H1 (cell line): Measurements from ENCODE around the gene EFHB. TPM values are rescaled to one million over a fixed set of nuclear protein-coding genes. Genes with fewer than 3 reads are reported as not detected.

Experiments used
- EGR1 ChIP-seq: IDR thresholded peaks from 2 replicates; pipeline ENCODE4 v1.6.1; 2011; ENCODE audit warnings: low read depth, low read length, borderline replicate concordance
- polyA plus RNA-seq, 7 experiments: library from polyadenylated mRNA; depleted of rRNA in 3 of 7; stranded (reverse) in 5 of 7; unstranded in 2 of 7; fragments of >200 nt in 5 of 7; fragments of 200-250 nt in 2 of 7; gene quantifications; 1 replicate in 5 of 7; 2 replicates in 1 of 7; 4 replicates in 1 of 7; pipeline versions ENCODE4 v1.2.1 to v1.2.3, GENCODE V29; 2011 to 2013; ENCODE audit warnings: missing spikeins in 2 of 7, mixed read lengths in 2 of 7
- total RNA-seq: library from RNA; stranded (reverse); fragmentation: NEBNext Ultra II Directional; extraction: Animal tissue kit (Norgen Biotek cat#: 25700); gene quantifications from 2 replicates; pipeline ENCODE4 v1.2.1, GENCODE V29; 2021
- TF ChIP-seq, protein P1 (sequence below): fragments of 300-600 bp; sonication (generic); IDR thresholded peaks from 2 replicates; pipeline ENCODE4 v1.7.1; 2012; ENCODE audit warnings: low read length, moderate library complexity, mild to moderate bottlenecking, inconsistent platforms; ENCODE audit not compliant: insufficient replicate concordance

The EFHB gene
- total and polyA plus RNA-seq, 2 of the 8 experiments (the other 6 are each of a cell fraction or from before 2014, with no cell fraction given), result 0.12 to 1.3 TPM

DNA sequence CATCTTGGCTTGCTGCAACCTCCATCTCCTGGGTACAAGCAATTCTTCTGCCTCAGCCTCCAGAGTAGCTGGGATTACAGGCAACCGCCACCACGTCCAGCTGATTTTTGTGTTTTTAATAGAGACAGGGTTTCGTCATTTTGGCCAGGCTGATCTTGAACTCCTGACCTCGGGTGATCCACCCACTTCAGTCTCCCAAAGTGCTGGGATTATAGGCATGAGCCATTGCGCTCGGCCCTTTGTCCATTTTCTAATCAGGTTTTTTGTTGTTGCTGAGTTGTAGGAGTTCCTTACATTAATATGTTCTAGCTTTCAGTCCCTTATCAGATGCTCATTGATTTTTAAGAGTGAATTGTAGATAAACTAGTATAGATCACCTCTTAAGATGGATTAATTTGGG lies 33.2 kb upstream of the EFHB start (continued):
- TF ChIP-seq, protein P1, sequence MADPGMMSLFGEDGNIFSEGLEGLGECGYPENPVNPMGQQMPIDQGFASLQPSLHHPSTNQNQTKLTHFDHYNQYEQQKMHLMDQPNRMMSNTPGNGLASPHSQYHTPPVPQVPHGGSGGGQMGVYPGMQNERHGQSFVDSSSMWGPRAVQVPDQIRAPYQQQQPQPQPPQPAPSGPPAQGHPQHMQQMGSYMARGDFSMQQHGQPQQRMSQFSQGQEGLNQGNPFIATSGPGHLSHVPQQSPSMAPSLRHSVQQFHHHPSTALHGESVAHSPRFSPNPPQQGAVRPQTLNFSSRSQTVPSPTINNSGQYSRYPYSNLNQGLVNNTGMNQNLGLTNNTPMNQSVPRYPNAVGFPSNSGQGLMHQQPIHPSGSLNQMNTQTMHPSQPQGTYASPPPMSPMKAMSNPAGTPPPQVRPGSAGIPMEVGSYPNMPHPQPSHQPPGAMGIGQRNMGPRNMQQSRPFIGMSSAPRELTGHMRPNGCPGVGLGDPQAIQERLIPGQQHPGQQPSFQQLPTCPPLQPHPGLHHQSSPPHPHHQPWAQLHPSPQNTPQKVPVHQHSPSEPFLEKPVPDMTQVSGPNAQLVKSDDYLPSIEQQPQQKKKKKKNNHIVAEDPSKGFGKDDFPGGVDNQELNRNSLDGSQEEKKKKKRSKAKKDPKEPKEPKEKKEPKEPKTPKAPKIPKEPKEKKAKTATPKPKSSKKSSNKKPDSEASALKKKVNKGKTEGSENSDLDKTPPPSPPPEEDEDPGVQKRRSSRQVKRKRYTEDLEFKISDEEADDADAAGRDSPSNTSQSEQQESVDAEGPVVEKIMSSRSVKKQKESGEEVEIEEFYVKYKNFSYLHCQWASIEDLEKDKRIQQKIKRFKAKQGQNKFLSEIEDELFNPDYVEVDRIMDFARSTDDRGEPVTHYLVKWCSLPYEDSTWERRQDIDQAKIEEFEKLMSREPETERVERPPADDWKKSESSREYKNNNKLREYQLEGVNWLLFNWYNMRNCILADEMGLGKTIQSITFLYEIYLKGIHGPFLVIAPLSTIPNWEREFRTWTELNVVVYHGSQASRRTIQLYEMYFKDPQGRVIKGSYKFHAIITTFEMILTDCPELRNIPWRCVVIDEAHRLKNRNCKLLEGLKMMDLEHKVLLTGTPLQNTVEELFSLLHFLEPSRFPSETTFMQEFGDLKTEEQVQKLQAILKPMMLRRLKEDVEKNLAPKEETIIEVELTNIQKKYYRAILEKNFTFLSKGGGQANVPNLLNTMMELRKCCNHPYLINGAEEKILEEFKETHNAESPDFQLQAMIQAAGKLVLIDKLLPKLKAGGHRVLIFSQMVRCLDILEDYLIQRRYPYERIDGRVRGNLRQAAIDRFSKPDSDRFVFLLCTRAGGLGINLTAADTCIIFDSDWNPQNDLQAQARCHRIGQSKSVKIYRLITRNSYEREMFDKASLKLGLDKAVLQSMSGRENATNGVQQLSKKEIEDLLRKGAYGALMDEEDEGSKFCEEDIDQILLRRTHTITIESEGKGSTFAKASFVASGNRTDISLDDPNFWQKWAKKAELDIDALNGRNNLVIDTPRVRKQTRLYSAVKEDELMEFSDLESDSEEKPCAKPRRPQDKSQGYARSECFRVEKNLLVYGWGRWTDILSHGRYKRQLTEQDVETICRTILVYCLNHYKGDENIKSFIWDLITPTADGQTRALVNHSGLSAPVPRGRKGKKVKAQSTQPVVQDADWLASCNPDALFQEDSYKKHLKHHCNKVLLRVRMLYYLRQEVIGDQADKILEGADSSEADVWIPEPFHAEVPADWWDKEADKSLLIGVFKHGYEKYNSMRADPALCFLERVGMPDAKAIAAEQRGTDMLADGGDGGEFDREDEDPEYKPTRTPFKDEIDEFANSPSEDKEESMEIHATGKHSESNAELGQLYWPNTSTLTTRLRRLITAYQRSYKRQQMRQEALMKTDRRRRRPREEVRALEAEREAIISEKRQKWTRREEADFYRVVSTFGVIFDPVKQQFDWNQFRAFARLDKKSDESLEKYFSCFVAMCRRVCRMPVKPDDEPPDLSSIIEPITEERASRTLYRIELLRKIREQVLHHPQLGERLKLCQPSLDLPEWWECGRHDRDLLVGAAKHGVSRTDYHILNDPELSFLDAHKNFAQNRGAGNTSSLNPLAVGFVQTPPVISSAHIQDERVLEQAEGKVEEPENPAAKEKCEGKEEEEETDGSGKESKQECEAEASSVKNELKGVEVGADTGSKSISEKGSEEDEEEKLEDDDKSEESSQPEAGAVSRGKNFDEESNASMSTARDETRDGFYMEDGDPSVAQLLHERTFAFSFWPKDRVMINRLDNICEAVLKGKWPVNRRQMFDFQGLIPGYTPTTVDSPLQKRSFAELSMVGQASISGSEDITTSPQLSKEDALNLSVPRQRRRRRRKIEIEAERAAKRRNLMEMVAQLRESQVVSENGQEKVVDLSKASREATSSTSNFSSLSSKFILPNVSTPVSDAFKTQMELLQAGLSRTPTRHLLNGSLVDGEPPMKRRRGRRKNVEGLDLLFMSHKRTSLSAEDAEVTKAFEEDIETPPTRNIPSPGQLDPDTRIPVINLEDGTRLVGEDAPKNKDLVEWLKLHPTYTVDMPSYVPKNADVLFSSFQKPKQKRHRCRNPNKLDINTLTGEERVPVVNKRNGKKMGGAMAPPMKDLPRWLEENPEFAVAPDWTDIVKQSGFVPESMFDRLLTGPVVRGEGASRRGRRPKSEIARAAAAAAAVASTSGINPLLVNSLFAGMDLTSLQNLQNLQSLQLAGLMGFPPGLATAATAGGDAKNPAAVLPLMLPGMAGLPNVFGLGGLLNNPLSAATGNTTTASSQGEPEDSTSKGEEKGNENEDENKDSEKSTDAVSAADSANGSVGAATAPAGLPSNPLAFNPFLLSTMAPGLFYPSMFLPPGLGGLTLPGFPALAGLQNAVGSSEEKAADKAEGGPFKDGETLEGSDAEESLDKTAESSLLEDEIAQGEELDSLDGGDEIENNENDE, result no peak
- TF ChIP-seq EGR1, result no peak
